CD4-positive, alpha-beta T cell (primary cell): Measurements from ENCODE around the gene MLLT6. TPM values are rescaled to one million over a fixed set of nuclear protein-coding genes. Genes with fewer than 3 reads are reported as not detected.
"Not testable (repeated sequence)": the region's sequence is repeated elsewhere in the genome, so short reads cannot be mapped to it uniquely, and the experiment has no call there.

Experiments used
- ATAC-seq: fragments of 200-7000 bp; cut with Tn5 transposase; one replicate; pipeline ENCODE4 v1.10.0; 2022; ENCODE audit warnings: mild to moderate bottlenecking; ENCODE audit not compliant: poor library complexity
- CTCF ChIA-PET: fragments of 350-600 bp; sonication (Branson Sonifier 250); formaldehyde crosslinking; loops from one replicate; lab custom pipeline; 2021; ENCODE audit warnings: antibody characterized with exemption, inconsistent platforms; lab: Charles Lee
- POLR2A ChIA-PET: fragments of 350-600 bp; sonication (Branson Sonifier 250); formaldehyde crosslinking; loops from one replicate; lab custom pipeline; 2021; ENCODE audit warnings: antibody characterized with exemption, inconsistent platforms; lab: Charles Lee
- DNase-seq, 14 experiments: peaks; one replicate each; pipeline ENCODE4 v3.0.0-alpha.2; 2013 to 2020; ENCODE audit warnings: mixed read lengths in 2 of 14
- H3K27ac ChIP-seq, 2 donors: one replicate each; pipeline versions ENCODE4 v1.5.1 to v1.7.0; 2013; ENCODE audit warnings: low read length in 2 of 2, low read depth in 1 of 2, mild to moderate bottlenecking in 1 of 2
- H3K27me3 ChIP-seq, 2 experiments: 1 replicate in 1 of 2; 2 replicates in 1 of 2; pipeline versions ENCODE4 v1.6.1 to v1.7.0; 2013; ENCODE audit warnings: low read length in 2 of 2, control low read depth in 1 of 2, mild to moderate bottlenecking in 1 of 2, moderate library complexity in 1 of 2; ENCODE audit not compliant: insufficient read depth in 2 of 2, control insufficient read depth in 1 of 2
- H3K36me3 ChIP-seq: one replicate; pipeline ENCODE4 v1.6.1; 2013; ENCODE audit warnings: low read length, control low read depth; ENCODE audit not compliant: insufficient read depth
- H3K4me1 ChIP-seq: one replicate; pipeline ENCODE4 v1.6.1; 2013; ENCODE audit warnings: low read length, control low read depth; ENCODE audit not compliant: insufficient read depth
- H3K4me3 ChIP-seq: one replicate; pipeline ENCODE4 v1.5.1; 2013; ENCODE audit warnings: mild to moderate bottlenecking, low read length, moderate library complexity
- H3K9me3 ChIP-seq, 2 experiments: 1 replicate in 1 of 2; 2 replicates in 1 of 2; pipeline versions ENCODE4 v1.6.1 to v1.7.0; 2013; ENCODE audit warnings: low read length in 2 of 2, mild to moderate bottlenecking in 2 of 2, control low read depth in 1 of 2, moderate library complexity in 1 of 2; ENCODE audit not compliant: control insufficient read depth in 1 of 2, insufficient read depth in 1 of 2
- H3K27ac Mint-ChIP-seq: one replicate; pipeline ENCODE4 v1.8.0; 2020; ENCODE audit warnings: mixed read lengths
- H3K27me3 Mint-ChIP-seq: one replicate; pipeline ENCODE4 v1.8.0; 2021; ENCODE audit warnings: mixed read lengths
- H3K36me3 Mint-ChIP-seq: one replicate; pipeline ENCODE4 v1.8.0; 2021; ENCODE audit warnings: low read depth, mixed read lengths
- H3K4me1 Mint-ChIP-seq: one replicate; pipeline ENCODE4 v1.8.0; 2021; ENCODE audit warnings: low read depth, mixed read lengths
- H3K4me3 Mint-ChIP-seq: one replicate; pipeline ENCODE4 v1.8.0; 2020; ENCODE audit warnings: mild to moderate bottlenecking, mixed read lengths
- H3K9me3 Mint-ChIP-seq: one replicate; pipeline ENCODE4 v1.8.0; 2020; ENCODE audit warnings: mixed read lengths
- intact Hi-C, 2 experiments: fragments of 100-400 bp; cut with DNase I in 1 of 2; cut with micrococcal nuclease in 1 of 2; formaldehyde crosslinking; loops; one replicate each; pipeline versions ENCODE4 v1.15.1 to v1.9.0; 2023 to 2025; cut with DNase I, micrococcal nuclease
- total RNA-seq, 174 experiments: library from RNA in 2 of 174; stranded (reverse) in 2 of 174; gene quantifications; one replicate each; pipeline ENCODE4 v1.2.3 and lab custom pipeline; 2021 to 2026
- TF ChIP-seq, protein P1 (sequence below): fragments of 200-600 bp; IDR thresholded peaks from one replicate; pipeline ENCODE4 v1.8.0; 2022; ENCODE audit warnings: antibody characterized with exemption, mild to moderate bottlenecking

The MLLT6 gene
- total RNA-seq, 2 experiments from 2014 or later = 321 to 324 TPM

DNA sequence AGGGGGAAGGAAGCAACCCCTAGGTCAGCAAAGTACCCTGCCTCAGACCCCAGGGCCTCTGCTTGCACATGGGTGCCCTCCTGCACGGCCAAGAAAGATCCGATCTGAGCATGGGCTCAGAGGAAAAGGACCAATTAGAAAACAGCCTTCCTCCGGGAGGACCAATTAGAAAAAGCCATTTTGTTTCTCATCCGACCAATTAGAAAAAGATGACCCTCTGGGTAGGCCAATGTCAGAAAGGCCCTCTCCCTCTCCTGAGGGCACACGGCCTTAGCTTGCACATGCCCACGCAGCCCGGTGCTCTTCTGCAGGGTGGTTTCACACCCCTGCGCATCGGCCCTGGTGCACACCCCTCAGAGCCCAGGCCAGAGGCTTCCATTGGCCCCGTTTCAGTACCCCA lies 20.0 kb downstream of the MLLT6 start:
- H3K27me3 Mint-ChIP-seq = no peaks in the 10 kb centered on the region
- no peak for DNase-seq
- H3K4me1 Mint-ChIP-seq = peaks cover 52% of the 10 kb centered on the region
- ChIA-PET POLR2A (interaction anchor here (1.1 kb wide), 1 partner anchor 20 kb away, joined by 3 read pairs; no protein-coding TSS in a partner anchor), CTCF (interaction anchor here (1.2 kb wide), 1 partner anchor 48 kb away, joined by 3 read pairs; no protein-coding TSS in a partner anchor)
- Histone ChIP-seq H3K4me3 (no peak overlapping the region), H3K36me3 (peaks cover 48% of the 10 kb centered on the region), H3K9me3 (no peaks in the 10 kb centered on the region), H3K27ac (no peak overlapping the region), H3K27me3 (no peaks in the 10 kb centered on the region), H3K4me1 (peaks cover 78% of the 10 kb centered on the region)
- ATAC-seq = no peak
- peak overlapping the region; percentile 89 for H3K27ac Mint-ChIP-seq
- TF ChIP-seq, protein P1, sequence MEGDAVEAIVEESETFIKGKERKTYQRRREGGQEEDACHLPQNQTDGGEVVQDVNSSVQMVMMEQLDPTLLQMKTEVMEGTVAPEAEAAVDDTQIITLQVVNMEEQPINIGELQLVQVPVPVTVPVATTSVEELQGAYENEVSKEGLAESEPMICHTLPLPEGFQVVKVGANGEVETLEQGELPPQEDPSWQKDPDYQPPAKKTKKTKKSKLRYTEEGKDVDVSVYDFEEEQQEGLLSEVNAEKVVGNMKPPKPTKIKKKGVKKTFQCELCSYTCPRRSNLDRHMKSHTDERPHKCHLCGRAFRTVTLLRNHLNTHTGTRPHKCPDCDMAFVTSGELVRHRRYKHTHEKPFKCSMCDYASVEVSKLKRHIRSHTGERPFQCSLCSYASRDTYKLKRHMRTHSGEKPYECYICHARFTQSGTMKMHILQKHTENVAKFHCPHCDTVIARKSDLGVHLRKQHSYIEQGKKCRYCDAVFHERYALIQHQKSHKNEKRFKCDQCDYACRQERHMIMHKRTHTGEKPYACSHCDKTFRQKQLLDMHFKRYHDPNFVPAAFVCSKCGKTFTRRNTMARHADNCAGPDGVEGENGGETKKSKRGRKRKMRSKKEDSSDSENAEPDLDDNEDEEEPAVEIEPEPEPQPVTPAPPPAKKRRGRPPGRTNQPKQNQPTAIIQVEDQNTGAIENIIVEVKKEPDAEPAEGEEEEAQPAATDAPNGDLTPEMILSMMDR = no peak
- intact Hi-C loops = no loop called here
- H3K36me3 Mint-ChIP-seq = peaks cover 54% of the 10 kb centered on the region
- no peak overlapping the region for H3K4me3 Mint-ChIP-seq
- no peaks in the 10 kb centered on the region for H3K9me3 Mint-ChIP-seq

DNA sequence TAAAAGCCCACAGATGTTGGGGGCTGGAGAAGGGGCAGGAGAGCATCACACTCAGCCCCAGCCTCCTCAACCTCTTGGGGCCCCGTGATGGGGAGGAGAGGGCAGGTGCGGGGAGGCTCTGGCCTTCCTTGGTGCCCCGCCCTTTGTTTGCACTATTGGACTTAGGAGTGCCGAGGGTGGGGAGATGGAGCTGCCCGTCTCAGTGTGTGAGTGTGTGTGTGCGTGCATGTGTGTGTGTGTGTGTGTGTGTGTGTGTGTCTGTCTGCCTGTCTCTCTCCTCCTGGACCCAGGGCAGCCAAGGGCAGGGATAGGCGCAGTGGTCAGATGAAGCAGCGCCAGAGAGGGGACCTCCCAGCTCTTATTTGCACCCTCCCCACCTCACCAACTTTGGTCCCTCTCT lies 21.1 kb downstream of the MLLT6 start:
- Histone ChIP-seq H3K4me1 (peaks cover 79% of the 10 kb centered on the region), H3K36me3 (peaks cover 39% of the 10 kb centered on the region)
- H3K9me3 ChIP-seq, H3K9me3 Mint-ChIP-seq, H3K4me3 ChIP-seq, DNase-seq, H3K27me3 Mint-ChIP-seq, CTCF ChIA-PET, H3K27ac ChIP-seq, intact Hi-C loops, ATAC-seq, H3K27me3 ChIP-seq, H3K4me3 Mint-ChIP-seq: not testable (repeated sequence)
- H3K27ac Mint-ChIP-seq = peak overlapping the region; percentile 89
- H3K36me3 Mint-ChIP-seq = peaks cover 46% of the 10 kb centered on the region
- POLR2A ChIA-PET = interaction anchor here (3.2 to 3.6 kb wide), 3 partner anchors 8 to 22 kb away, joined by 17 to 180 read pairs (median 46); partner anchors contain the start of gene MLLT6
- H3K4me1 Mint-ChIP-seq = peaks cover 55% of the 10 kb centered on the region

DNA sequence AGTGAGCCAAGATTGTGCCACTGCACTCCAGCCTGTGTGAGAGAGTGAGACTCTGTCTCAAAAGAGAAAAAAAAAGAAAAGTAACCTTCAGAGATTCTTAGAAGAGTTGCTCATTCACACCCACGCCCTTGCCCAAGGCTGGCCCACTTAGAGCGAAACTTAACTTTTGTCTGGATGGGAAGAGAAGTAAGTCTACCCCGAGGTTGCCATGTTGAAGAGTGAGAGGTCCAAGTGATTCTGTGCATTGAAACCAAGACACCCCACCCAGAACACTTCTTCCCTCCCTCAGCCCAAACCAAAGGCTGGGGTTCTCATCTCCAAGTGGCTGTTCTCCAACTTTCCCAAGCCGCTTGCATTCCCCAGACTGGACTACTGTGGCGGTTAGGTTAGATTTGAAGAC lies 22.7 kb downstream of the MLLT6 start:
- CTCF ChIA-PET = interaction anchor here (0.7 to 2.0 kb wide), 3 partner anchors 9 to 23 kb away, joined by 3 to 6 read pairs (median 5); partner anchors contain the start of gene MLLT6

More for the DNA sequence above, 22.7 kb downstream of the MLLT6 start:
- H3K4me1 Mint-ChIP-seq = peaks cover 67% of the 10 kb centered on the region
- peaks cover 35% of the 10 kb centered on the region for H3K36me3 Mint-ChIP-seq
- peaks cover 24% of the 10 kb centered on the region for H3K36me3 ChIP-seq
- POLR2A ChIA-PET = interaction anchor here (1.0 to 3.6 kb wide), 12 partner anchors 10 to 169 kb away, joined by 3 to 180 read pairs (median 10); partner anchors contain the start of genes EPOP, MLLT6 and PSMB3
- H3K27ac ChIP-seq = peak overlapping the region; percentile 56 to 80
- peak overlapping the region; percentile 89 for H3K27ac Mint-ChIP-seq
- H3K4me3 ChIP-seq = peak overlapping the region; percentile 26
- ATAC-seq (peak; percentile 16), DNase-seq (peak in 6 of 14 experiments; percentile 36 to 80 (median 58))
- H3K4me1 ChIP-seq = peaks cover 88% of the 10 kb centered on the region
- H3K27me3 ChIP-seq = no peaks in the 10 kb centered on the region
- TF ChIP-seq, protein P1 = no peak
- no peaks in the 10 kb centered on the region for H3K9me3 Mint-ChIP-seq
- no peaks in the 10 kb centered on the region for H3K27me3 Mint-ChIP-seq
- intact Hi-C loops = loop anchor here (1.0 to 2.0 kb wide), 3 partner anchors 21 to 26 kb away; partner anchors contain the start of gene PSMB3 (in 1 of the 2)
- peak overlapping the region; percentile 87 for H3K4me3 Mint-ChIP-seq
- no peaks in the 10 kb centered on the region for H3K9me3 ChIP-seq
